ENCODE results near the gene SCN4B.

- TF ChIP-seq CTCF (IDR thresholded peaks at IDR 0.05; ENCODE audit: extremely low read depth in 1 of 2, insufficient read depth in 1 of 2, low read depth in 1 of 2, low read length in 2 of 2) (no peak), EZH2 (IDR thresholded peaks at IDR 0.05; ENCODE audit: borderline replicate concordance, low read depth, low read length, severe bottlenecking) (no peak)
These were observed 24.3 kb downstream of the SCN4B start for GRCh38 chr11:118128310-118128709.
